GM19397 (cell line): ENCODE data around the gene ZDHHC16.
"Not testable (repeated sequence)": the region's sequence is repeated elsewhere in the genome, so short reads cannot be mapped to it uniquely, and the experiment has no call there.

ENCODE experiments used
- ATAC-seq: cut with Tn5 transposase; IDR thresholded peaks from one replicate; pipeline ENCODE4 v1.9.1; 2021; ENCODE audit warnings: mild to moderate bottlenecking, moderate library complexity; ENCODE audit not compliant: unreplicated experiment

ZDHHC16 gene

GRCh38 chr10:97475936-97476594 lies 30.1 kb downstream of the ZDHHC16 start:
- ATAC-seq = no peak

- not testable (repeated sequence) for ATAC-seq
These were observed 33.4 kb downstream of the ZDHHC16 start for GRCh38 chr10:97479410-97479809.

GRCh38 chr10:97479939-97480338 lies 34.0 kb downstream of the ZDHHC16 start:
- ATAC-seq = no peak

- ATAC-seq = no peak
These were observed 35.1 kb downstream of the ZDHHC16 start for GRCh38 chr10:97481071-97481470.

- ATAC-seq = no peak
These were observed 36.4 kb downstream of the ZDHHC16 start for GRCh38 chr10:97482381-97482780.

- no peak for ATAC-seq
These were observed 37.5 kb downstream of the ZDHHC16 start for GRCh38 chr10:97483506-97483905.

- no peak for ATAC-seq
These were observed 37.9 kb downstream of the ZDHHC16 start for GRCh38 chr10:97483921-97484320.

GRCh38 chr10:97485647-97486281 lies 39.8 kb downstream of the ZDHHC16 start:
- no peak for ATAC-seq

GRCh38 chr10:97490592-97490991 lies 44.6 kb downstream of the ZDHHC16 start:
- ATAC-seq = no peak

- no peak for ATAC-seq
These were observed 48.2 kb downstream of the ZDHHC16 start for GRCh38 chr10:97494151-97494550.

- no peak for ATAC-seq
These were observed 49.0 kb downstream of the ZDHHC16 start for GRCh38 chr10:97494863-97495506.

- peak; percentile 24 for ATAC-seq
These were observed 51.6 kb downstream of the ZDHHC16 start for GRCh38 chr10:97497572-97498075.

- peak; percentile 91 for ATAC-seq
These were observed 52.3 kb downstream of the ZDHHC16 start, which contains the start of gene MMS19 for GRCh38 chr10:97498076-97498840. Gene MMS19, minus strand, starts transcription at chr10:97498422. Its CDS starts 38 bp downstream, at chr10:97498384.

GRCh38 chr10:97498841-97499560 lies 53.0 kb downstream of the ZDHHC16 start, which contains the start of gene UBTD1:
Gene UBTD1, plus strand, starts transcription at chr10:97498924. Its CDS starts 280 bp downstream, at chr10:97499204.
- ATAC-seq = no peak

GRCh38 chr10:97499561-97500296 lies 53.8 kb downstream of the ZDHHC16 start:
- no peak for ATAC-seq

GRCh38 chr10:97500297-97500575 lies 54.3 kb downstream of the ZDHHC16 start:
- ATAC-seq = no peak

GRCh38 chr10:97502916-97503315 lies 56.9 kb downstream of the ZDHHC16 start:
- ATAC-seq = no peak

- no peak for ATAC-seq
These were observed 57.4 kb downstream of the ZDHHC16 start for GRCh38 chr10:97503406-97503805.

GRCh38 chr10:97505152-97505551 lies 59.2 kb downstream of the ZDHHC16 start:
- ATAC-seq = no peak
